ENCODE measurements around the gene DOC2A. TPM values are rescaled to one million over a fixed set of nuclear protein-coding genes. Genes with fewer than 3 reads are reported as not detected.

The DOC2A gene
- total and polyA plus RNA-seq, 2 experiments from 2014 or later, result 9.8 to 10.0 TPM

GRCh38 chr16:29993191-29993902 is 17.5 kb downstream of the DOC2A start:
- ATAC-seq (no peak), DNase-seq (ENCODE audit: low spot score) (no peak)
- H3K27me3 ChIP-seq (ENCODE audit: insufficient read depth), result no peaks in the 10 kb centered on the region
- Mint-ChIP-seq H3K9me3 (peaks cover 2% of the 10 kb centered on the region; the same call in 2 of the 3 replicates), H3K27ac (no peak overlapping the region), H3K4me1 (peaks cover 15% of the 10 kb centered on the region), H3K27me3 (ENCODE audit: insufficient read depth, low read depth, poor library complexity) (peaks cover 13% of the 10 kb centered on the region), H3K4me3 (no peak overlapping the region), H3K36me3 (ENCODE audit: low read depth) (peaks cover 48% of the 10 kb centered on the region)
- TF ChIP-seq EZH2 (IDR thresholded peaks at IDR 0.05; ENCODE audit: low read depth, unreplicated experiment) (no peak), ZNF114 (CRISPR knock-in tag; IDR thresholded peaks at IDR 0.05) (no peak), NANOG (IDR thresholded peaks at IDR 0.05; ENCODE audit: borderline replicate concordance) (no peak), EZH2phosphoT487 (IDR thresholded peaks at IDR 0.05; ENCODE audit: unreplicated experiment) (no peak), ZNF331 (CRISPR knock-in tag; IDR thresholded peaks at IDR 0.05; ENCODE audit: low read depth) (no peak), CREB1 (CRISPR knock-in tag; IDR thresholded peaks at IDR 0.05; ENCODE audit: low read depth) (no peak), JUNB (IDR thresholded peaks at IDR 0.05; ENCODE audit: unreplicated experiment) (no peak), ZNF462 (CRISPR knock-in tag; IDR thresholded peaks at IDR 0.05) (no peak), POLR2AphosphoS5 (IDR thresholded peaks at IDR 0.05; ENCODE audit: low read depth) (no peak), STAT1 (IDR thresholded peaks at IDR 0.05; ENCODE audit: unreplicated experiment) (no peak)
- TF ChIP-seq, protein P1, sequence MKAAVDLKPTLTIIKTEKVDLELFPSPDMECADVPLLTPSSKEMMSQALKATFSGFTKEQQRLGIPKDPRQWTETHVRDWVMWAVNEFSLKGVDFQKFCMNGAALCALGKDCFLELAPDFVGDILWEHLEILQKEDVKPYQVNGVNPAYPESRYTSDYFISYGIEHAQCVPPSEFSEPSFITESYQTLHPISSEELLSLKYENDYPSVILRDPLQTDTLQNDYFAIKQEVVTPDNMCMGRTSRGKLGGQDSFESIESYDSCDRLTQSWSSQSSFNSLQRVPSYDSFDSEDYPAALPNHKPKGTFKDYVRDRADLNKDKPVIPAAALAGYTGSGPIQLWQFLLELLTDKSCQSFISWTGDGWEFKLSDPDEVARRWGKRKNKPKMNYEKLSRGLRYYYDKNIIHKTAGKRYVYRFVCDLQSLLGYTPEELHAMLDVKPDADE (IDR thresholded peaks at IDR 0.05), result no peak
- TF ChIP-seq, protein P2, sequence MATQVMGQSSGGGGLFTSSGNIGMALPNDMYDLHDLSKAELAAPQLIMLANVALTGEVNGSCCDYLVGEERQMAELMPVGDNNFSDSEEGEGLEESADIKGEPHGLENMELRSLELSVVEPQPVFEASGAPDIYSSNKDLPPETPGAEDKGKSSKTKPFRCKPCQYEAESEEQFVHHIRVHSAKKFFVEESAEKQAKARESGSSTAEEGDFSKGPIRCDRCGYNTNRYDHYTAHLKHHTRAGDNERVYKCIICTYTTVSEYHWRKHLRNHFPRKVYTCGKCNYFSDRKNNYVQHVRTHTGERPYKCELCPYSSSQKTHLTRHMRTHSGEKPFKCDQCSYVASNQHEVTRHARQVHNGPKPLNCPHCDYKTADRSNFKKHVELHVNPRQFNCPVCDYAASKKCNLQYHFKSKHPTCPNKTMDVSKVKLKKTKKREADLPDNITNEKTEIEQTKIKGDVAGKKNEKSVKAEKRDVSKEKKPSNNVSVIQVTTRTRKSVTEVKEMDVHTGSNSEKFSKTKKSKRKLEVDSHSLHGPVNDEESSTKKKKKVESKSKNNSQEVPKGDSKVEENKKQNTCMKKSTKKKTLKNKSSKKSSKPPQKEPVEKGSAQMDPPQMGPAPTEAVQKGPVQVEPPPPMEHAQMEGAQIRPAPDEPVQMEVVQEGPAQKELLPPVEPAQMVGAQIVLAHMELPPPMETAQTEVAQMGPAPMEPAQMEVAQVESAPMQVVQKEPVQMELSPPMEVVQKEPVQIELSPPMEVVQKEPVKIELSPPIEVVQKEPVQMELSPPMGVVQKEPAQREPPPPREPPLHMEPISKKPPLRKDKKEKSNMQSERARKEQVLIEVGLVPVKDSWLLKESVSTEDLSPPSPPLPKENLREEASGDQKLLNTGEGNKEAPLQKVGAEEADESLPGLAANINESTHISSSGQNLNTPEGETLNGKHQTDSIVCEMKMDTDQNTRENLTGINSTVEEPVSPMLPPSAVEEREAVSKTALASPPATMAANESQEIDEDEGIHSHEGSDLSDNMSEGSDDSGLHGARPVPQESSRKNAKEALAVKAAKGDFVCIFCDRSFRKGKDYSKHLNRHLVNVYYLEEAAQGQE (IDR thresholded peaks at IDR 0.05; ENCODE audit: unreplicated experiment), result no peak
- TF ChIP-seq, protein P3, sequence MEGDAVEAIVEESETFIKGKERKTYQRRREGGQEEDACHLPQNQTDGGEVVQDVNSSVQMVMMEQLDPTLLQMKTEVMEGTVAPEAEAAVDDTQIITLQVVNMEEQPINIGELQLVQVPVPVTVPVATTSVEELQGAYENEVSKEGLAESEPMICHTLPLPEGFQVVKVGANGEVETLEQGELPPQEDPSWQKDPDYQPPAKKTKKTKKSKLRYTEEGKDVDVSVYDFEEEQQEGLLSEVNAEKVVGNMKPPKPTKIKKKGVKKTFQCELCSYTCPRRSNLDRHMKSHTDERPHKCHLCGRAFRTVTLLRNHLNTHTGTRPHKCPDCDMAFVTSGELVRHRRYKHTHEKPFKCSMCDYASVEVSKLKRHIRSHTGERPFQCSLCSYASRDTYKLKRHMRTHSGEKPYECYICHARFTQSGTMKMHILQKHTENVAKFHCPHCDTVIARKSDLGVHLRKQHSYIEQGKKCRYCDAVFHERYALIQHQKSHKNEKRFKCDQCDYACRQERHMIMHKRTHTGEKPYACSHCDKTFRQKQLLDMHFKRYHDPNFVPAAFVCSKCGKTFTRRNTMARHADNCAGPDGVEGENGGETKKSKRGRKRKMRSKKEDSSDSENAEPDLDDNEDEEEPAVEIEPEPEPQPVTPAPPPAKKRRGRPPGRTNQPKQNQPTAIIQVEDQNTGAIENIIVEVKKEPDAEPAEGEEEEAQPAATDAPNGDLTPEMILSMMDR (conservative IDR thresholded peaks at IDR 0.05; ENCODE audit: low read depth in 2 of 2), result no peak
- no peak overlapping the region for H3K4me2 ChIP-seq
- no peak overlapping the region for H3K27ac ChIP-seq (ENCODE audit: low read depth)
- no peaks in the 10 kb centered on the region for H3K9me2 ChIP-seq (ENCODE audit: insufficient read depth)
- H2AFZ ChIP-seq, result no peak overlapping the region
- peaks cover 7% of the 10 kb centered on the region; the same call in 1 of the 2 replicates for H3K79me2 ChIP-seq (replicated peaks; ENCODE audit: insufficient read depth)
- peaks cover 6% of the 10 kb centered on the region; the same call in 1 of the 2 replicates for H4K20me1 ChIP-seq (replicated peaks; ENCODE audit: insufficient read depth)
- peaks cover 20% of the 10 kb centered on the region for H3F3A ChIP-seq (replicated peaks; ENCODE audit: low read depth)
- peaks cover 7% of the 10 kb centered on the region for H3K36me3 ChIP-seq (ENCODE audit: insufficient read depth)
- H3K4me1 ChIP-seq (ENCODE audit: insufficient read depth), result peaks cover 13% of the 10 kb centered on the region
- H3K4me3 ChIP-seq, result no peak overlapping the region

Data from GM23338 (cell line).